GM19463 (cell line): Measurements from ENCODE around the gene DCLK3.

ENCODE experiments used
- ATAC-seq: cut with Tn5 transposase; IDR thresholded peaks from one replicate; pipeline ENCODE4 v1.9.1; 2021; ENCODE audit warnings: mild to moderate bottlenecking, moderate library complexity; ENCODE audit not compliant: unreplicated experiment

The DCLK3 gene

GRCh38 chr3:36765104-36765503, 751 bp upstream of the DCLK3 start:
- no peak for ATAC-seq

GRCh38 chr3:36764704-36765038, 318 bp upstream of the DCLK3 start:
- ATAC-seq: no peak

- no peak for ATAC-seq
Measured at GRCh38 chr3:36762918-36763849, 1.2 kb downstream of the DCLK3 start.

GRCh38 chr3:36761779-36762178, 2.6 kb downstream of the DCLK3 start:
- no peak for ATAC-seq

GRCh38 chr3:36756269-36756668, 8.1 kb downstream of the DCLK3 start:
- no peak for ATAC-seq

GRCh38 chr3:36751326-36751725, 13.0 kb downstream of the DCLK3 start:
- ATAC-seq: no peak

- ATAC-seq: no peak
Measured at GRCh38 chr3:36750737-36751136, 13.6 kb downstream of the DCLK3 start.

GRCh38 chr3:36744763-36745162, 19.6 kb downstream of the DCLK3 start:
- no peak for ATAC-seq

GRCh38 chr3:36743826-36744225, 20.5 kb downstream of the DCLK3 start:
- no peak for ATAC-seq

GRCh38 chr3:36741285-36741684, 23.1 kb downstream of the DCLK3 start:
- ATAC-seq: no peak

GRCh38 chr3:36740787-36741186, 23.6 kb downstream of the DCLK3 start:
- no peak for ATAC-seq

- ATAC-seq: no peak
Measured at GRCh38 chr3:36738702-36739101, 25.7 kb downstream of the DCLK3 start.

- ATAC-seq: no peak
Measured at GRCh38 chr3:36736301-36736700, 28.1 kb downstream of the DCLK3 start.

- ATAC-seq: no peak
Measured at GRCh38 chr3:36734742-36735141, 29.6 kb downstream of the DCLK3 start.

- ATAC-seq: no peak
Measured at GRCh38 chr3:36733723-36734122, 30.6 kb downstream of the DCLK3 start.

GRCh38 chr3:36733162-36733696, 31.1 kb downstream of the DCLK3 start:
- no peak for ATAC-seq

- no peak for ATAC-seq
Measured at GRCh38 chr3:36730966-36731365, 33.4 kb downstream of the DCLK3 start.

- peak; percentile 61 for ATAC-seq
Measured at GRCh38 chr3:36729204-36730056, 34.9 kb downstream of the DCLK3 start.

GRCh38 chr3:36714343-36715086, 49.8 kb downstream of the DCLK3 start:
- ATAC-seq: no peak

GRCh38 chr3:36713904-36714303, 50.4 kb downstream of the DCLK3 start:
- ATAC-seq: no peak

- no peak for ATAC-seq
Measured at GRCh38 chr3:36710606-36711005, 53.7 kb downstream of the DCLK3 start.
